HFFc6 (cell line): ENCODE measurements around the gene MDFI. TPM values are rescaled to one million over a fixed set of nuclear protein-coding genes. Genes with fewer than 3 reads are reported as not detected.

Experiments
- DNase-seq: peaks from one replicate; pipeline ENCODE4 v3.0.0-alpha.2; 2018
- H3K27ac Mint-ChIP-seq: 2 replicates; pipeline ENCODE4 v1.8.0; 2020; ENCODE audit warnings: mild to moderate bottlenecking, mixed read lengths
- H3K27me3 Mint-ChIP-seq: 2 replicates; pipeline ENCODE4 v1.8.0; 2021; ENCODE audit warnings: mild to moderate bottlenecking, moderate library complexity, mixed read lengths; ENCODE audit not compliant: insufficient read depth
- H3K36me3 Mint-ChIP-seq: 2 replicates; pipeline ENCODE4 v1.8.0; 2021; ENCODE audit warnings: low read depth, mixed read lengths
- H3K4me1 Mint-ChIP-seq: 2 replicates; pipeline ENCODE4 v1.8.0; 2020; ENCODE audit warnings: low read depth, mixed read lengths
- H3K4me3 Mint-ChIP-seq: 2 replicates; pipeline ENCODE4 v1.8.0; 2020; ENCODE audit warnings: mild to moderate bottlenecking, moderate library complexity, mixed read lengths
- H3K9me3 Mint-ChIP-seq: 2 replicates; pipeline ENCODE4 v1.8.0; 2020; ENCODE audit warnings: mild to moderate bottlenecking, mixed read lengths
- CTCF ChIP-seq: fragments of 200-600 bp; sonication (generic); IDR thresholded peaks from 2 replicates; pipeline ENCODE4 v1.5.0; 2021; ENCODE audit warnings: antibody characterized with exemption, mild to moderate bottlenecking
- total RNA-seq, 6 experiments: library from RNA; stranded (reverse); fragmentation: NEBNext Ultra II Directional; extraction: Animal tissue kit (Norgen Biotek cat#: 25700); gene quantifications; 2 replicates in 1 of 6; 3 replicates in 5 of 6; pipeline ENCODE4 v1.2.3, GENCODE V29; 2021

MDFI gene
- total RNA-seq, 6 experiments from 2014 or later, result 0.38 to 0.96 TPM; not detected in 4

- peaks cover 7% of the 10 kb centered on the region; the same call in 1 of the 2 replicates for H3K4me1 Mint-ChIP-seq
- no peak overlapping the region for H3K4me3 Mint-ChIP-seq
- peaks cover 37% of the 10 kb centered on the region for H3K27me3 Mint-ChIP-seq
- H3K27ac Mint-ChIP-seq, result no peak overlapping the region
- H3K9me3 Mint-ChIP-seq, result no peaks in the 10 kb centered on the region
- TF ChIP-seq CTCF, result no peak
- no peak for DNase-seq
- no peaks in the 10 kb centered on the region for H3K36me3 Mint-ChIP-seq
Observed at GRCh38 chr6:41654698-41655151, 16.5 kb downstream of the MDFI start.

GRCh38 chr6:41655176-41655575 lies 16.9 kb downstream of the MDFI start:
- no peaks in the 10 kb centered on the region for H3K36me3 Mint-ChIP-seq
- H3K27ac Mint-ChIP-seq, result no peak overlapping the region
- peaks cover 37% of the 10 kb centered on the region for H3K27me3 Mint-ChIP-seq
- DNase-seq, result no peak
- H3K4me1 Mint-ChIP-seq, result peaks cover 7% of the 10 kb centered on the region; the same call in 1 of the 2 replicates
- H3K9me3 Mint-ChIP-seq, result no peaks in the 10 kb centered on the region
- H3K4me3 Mint-ChIP-seq, result no peak overlapping the region
- no peak for TF ChIP-seq CTCF

GRCh38 chr6:41655646-41656001 lies 17.4 kb downstream of the MDFI start:
- TF ChIP-seq CTCF, result no peak
- peaks cover 37% of the 10 kb centered on the region for H3K27me3 Mint-ChIP-seq
- no peak overlapping the region for H3K4me3 Mint-ChIP-seq
- peaks cover 7% of the 10 kb centered on the region; the same call in 1 of the 2 replicates for H3K4me1 Mint-ChIP-seq
- DNase-seq, result no peak
- H3K9me3 Mint-ChIP-seq, result no peaks in the 10 kb centered on the region
- no peak overlapping the region for H3K27ac Mint-ChIP-seq
- no peaks in the 10 kb centered on the region for H3K36me3 Mint-ChIP-seq

DNA sequence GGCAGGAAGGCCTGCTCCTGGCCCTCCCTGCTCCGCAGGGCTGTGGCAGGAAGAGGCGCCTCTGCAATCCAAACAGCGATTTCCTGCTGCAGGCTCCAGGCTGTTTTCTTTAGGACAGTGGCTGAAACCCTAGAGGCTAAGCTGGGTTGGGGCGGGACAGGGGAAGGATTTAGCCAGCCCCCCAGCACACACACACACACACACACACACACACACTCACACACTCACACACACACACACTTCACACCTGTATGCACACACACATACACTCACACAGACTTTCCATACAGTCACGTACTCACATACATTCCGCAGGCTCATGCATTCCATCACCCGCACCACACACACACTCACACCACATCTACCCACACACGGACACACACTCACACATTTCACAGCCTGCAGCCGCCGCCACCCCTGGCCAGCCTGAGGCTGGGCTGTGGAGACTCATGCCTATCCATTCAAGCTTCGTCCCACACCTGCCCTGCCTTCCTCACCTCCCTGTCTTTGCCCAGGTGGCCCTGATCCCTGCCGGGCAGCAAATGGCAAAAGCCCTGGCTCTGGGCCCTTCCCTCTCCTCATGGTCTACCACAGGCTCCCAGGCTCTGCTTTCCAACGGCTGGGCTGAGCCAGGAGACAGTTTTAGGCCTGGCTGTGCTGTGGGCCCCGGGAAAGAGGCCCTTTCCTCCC lies 17.9 kb downstream of the MDFI start:
- Mint-ChIP-seq H3K9me3 (no peaks in the 10 kb centered on the region), H3K36me3 (no peaks in the 10 kb centered on the region), H3K27ac (no peak overlapping the region), H3K4me1 (peaks cover 7% of the 10 kb centered on the region; the same call in 1 of the 2 replicates), H3K27me3 (peaks cover 38% of the 10 kb centered on the region), H3K4me3 (no peak overlapping the region; the same call in 1 of the 2 replicates)
- no peak for TF ChIP-seq CTCF
- DNase-seq, result no peak

GRCh38 chr6:41657131-41658094 lies 19.1 kb downstream of the MDFI start:
- peaks cover 7% of the 10 kb centered on the region; the same call in 1 of the 2 replicates for H3K4me1 Mint-ChIP-seq
- H3K9me3 Mint-ChIP-seq, result no peaks in the 10 kb centered on the region
- H3K4me3 Mint-ChIP-seq, result no peak overlapping the region
- no peak overlapping the region for H3K27ac Mint-ChIP-seq
- no peak for DNase-seq
- no peak for TF ChIP-seq CTCF
- H3K27me3 Mint-ChIP-seq, result peaks cover 44% of the 10 kb centered on the region
- H3K36me3 Mint-ChIP-seq, result no peaks in the 10 kb centered on the region
